OCI-LY3 (cell line): ENCODE measurements around the gene DDX31.

Experiments
- H2AFZ ChIP-seq: fragments of 200-600, 300-600 bp; shearing (Covaris generic); 2 replicates; pipeline ENCODE4 v1.6.0; 2014; ENCODE audit warnings: antibody characterized with exemption, low read depth, low read length
- H3K27ac ChIP-seq: fragments of 200-600, 300-600 bp; sonication (generic); 2 replicates; pipeline ENCODE4 v1.5.1; 2014; ENCODE audit warnings: mild to moderate bottlenecking, low read length, moderate library complexity, mixed read lengths
- H3K27me3 ChIP-seq: fragments of 200-600, 300-600 bp; sonication (generic); 2 replicates; pipeline ENCODE4 v1.6.1; 2014; ENCODE audit warnings: low read depth, low read length, mixed read lengths
- H3K36me3 ChIP-seq: fragments of 200-600, 300-600 bp; sonication (generic); replicated peaks from 2 replicates; pipeline ENCODE3; 2014; ENCODE audit warnings: low read depth, low read length, mixed read lengths
- H3K4me1 ChIP-seq: fragments of 300-600, 200-600 bp; sonication (generic); 2 replicates; pipeline ENCODE4 v1.6.1; 2014; ENCODE audit warnings: low read length, mixed read lengths
- H3K4me2 ChIP-seq: fragments of 200-600, 300-600 bp; sonication (generic); 2 replicates; pipeline ENCODE4 v1.6.1; 2014; ENCODE audit warnings: low read length, mixed read lengths
- H3K4me3 ChIP-seq: fragments of 300-600, 200-600 bp; sonication (generic); 2 replicates; pipeline ENCODE4 v1.5.1; 2014; ENCODE audit warnings: antibody characterized with exemption, mild to moderate bottlenecking, low read length, moderate library complexity
- H3K79me2 ChIP-seq: fragments of 300-600, 200-600 bp; shearing (Covaris generic); 2 replicates; pipeline ENCODE4 v1.6.1; 2014; ENCODE audit warnings: mild to moderate bottlenecking, low read length, mixed read lengths
- H3K9ac ChIP-seq: fragments of 300-600, 200-600 bp; shearing (Covaris generic); 2 replicates; pipeline ENCODE4 v1.6.0; 2014; ENCODE audit warnings: mild to moderate bottlenecking, low read length, moderate library complexity
- H3K9me3 ChIP-seq: fragments of 200-600, 300-600 bp; shearing (Covaris generic); 2 replicates; pipeline ENCODE4 v1.6.1; 2014; ENCODE audit warnings: low read length, mixed read lengths; ENCODE audit not compliant: insufficient read depth
- H4K20me1 ChIP-seq: fragments of 200-600, 300-600 bp; sonication (generic); 2 replicates; pipeline ENCODE4 v1.6.1; 2016; ENCODE audit warnings: low read length, mixed read lengths; ENCODE audit not compliant: insufficient read depth
- EZH2phosphoT487 ChIP-seq: fragments of 200-600 bp; shearing (Covaris generic); IDR thresholded peaks from 2 replicates; pipeline ENCODE4 v1.6.1; 2018; ENCODE audit warnings: antibody characterized with exemption, mixed run types, low read depth
- TF ChIP-seq, protein P1 (sequence below): fragments of 200-600, 300-600 bp; sonication (generic); IDR thresholded peaks from 2 replicates; pipeline ENCODE4 v1.5.1; 2014; ENCODE audit warnings: antibody characterized with exemption, low read length, low read depth

DDX31 gene

GRCh38 chr9:132648685-132649084, 21.1 kb downstream of the DDX31 start:
- Histone ChIP-seq H3K36me3 (peaks cover 73% of the 10 kb centered on the region), H3K4me1 (no peaks in the 10 kb centered on the region), H3K4me3 (no peak overlapping the region), H3K27ac (no peak overlapping the region), H3K9ac (no peak overlapping the region), H3K9me3 (no peaks in the 10 kb centered on the region), H3K27me3 (no peaks in the 10 kb centered on the region), H3K79me2 (no peaks in the 10 kb centered on the region), H2AFZ (no peak overlapping the region), H4K20me1 (no peaks in the 10 kb centered on the region), H3K4me2 (no peak overlapping the region)
- TF ChIP-seq, protein P1, sequence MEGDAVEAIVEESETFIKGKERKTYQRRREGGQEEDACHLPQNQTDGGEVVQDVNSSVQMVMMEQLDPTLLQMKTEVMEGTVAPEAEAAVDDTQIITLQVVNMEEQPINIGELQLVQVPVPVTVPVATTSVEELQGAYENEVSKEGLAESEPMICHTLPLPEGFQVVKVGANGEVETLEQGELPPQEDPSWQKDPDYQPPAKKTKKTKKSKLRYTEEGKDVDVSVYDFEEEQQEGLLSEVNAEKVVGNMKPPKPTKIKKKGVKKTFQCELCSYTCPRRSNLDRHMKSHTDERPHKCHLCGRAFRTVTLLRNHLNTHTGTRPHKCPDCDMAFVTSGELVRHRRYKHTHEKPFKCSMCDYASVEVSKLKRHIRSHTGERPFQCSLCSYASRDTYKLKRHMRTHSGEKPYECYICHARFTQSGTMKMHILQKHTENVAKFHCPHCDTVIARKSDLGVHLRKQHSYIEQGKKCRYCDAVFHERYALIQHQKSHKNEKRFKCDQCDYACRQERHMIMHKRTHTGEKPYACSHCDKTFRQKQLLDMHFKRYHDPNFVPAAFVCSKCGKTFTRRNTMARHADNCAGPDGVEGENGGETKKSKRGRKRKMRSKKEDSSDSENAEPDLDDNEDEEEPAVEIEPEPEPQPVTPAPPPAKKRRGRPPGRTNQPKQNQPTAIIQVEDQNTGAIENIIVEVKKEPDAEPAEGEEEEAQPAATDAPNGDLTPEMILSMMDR: no peak
- TF ChIP-seq EZH2phosphoT487: no peak

DNA sequence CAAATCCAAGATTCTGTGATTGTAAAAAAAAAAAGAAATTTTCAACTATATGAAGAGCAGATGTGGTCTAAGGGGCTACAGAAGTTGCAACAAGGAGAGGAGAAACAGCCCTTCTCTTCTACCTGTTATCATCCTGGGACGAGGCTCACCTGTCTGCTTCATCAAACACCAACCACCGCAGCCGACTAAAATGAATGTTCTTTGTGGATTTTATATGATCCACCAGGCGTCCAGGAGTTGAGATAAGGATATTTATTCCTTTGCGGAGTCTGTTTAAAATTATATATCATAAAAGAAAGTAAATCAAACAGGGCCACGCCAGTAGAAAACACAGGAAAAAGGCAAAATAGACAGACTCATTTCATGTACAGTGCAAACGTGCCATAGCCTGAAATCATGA, 21.5 kb downstream of the DDX31 start:
- Histone ChIP-seq H3K9ac (no peak overlapping the region), H3K4me2 (no peak overlapping the region), H3K36me3 (peaks cover 77% of the 10 kb centered on the region)

GRCh38 chr9:132647806-132648205, 22.0 kb downstream of the DDX31 start:
- no peak for TF ChIP-seq EZH2phosphoT487
- TF ChIP-seq, protein P1: no peak
- H3K9me3 ChIP-seq: no peaks in the 10 kb centered on the region
- peaks cover 8% of the 10 kb centered on the region; the same call in 1 of the 2 replicates for H3K79me2 ChIP-seq
- H4K20me1 ChIP-seq: no peaks in the 10 kb centered on the region
- peaks cover 82% of the 10 kb centered on the region for H3K36me3 ChIP-seq
- no peak overlapping the region for H3K27ac ChIP-seq
- H3K4me1 ChIP-seq: no peaks in the 10 kb centered on the region
- H3K9ac ChIP-seq: no peak overlapping the region
- H3K4me3 ChIP-seq: no peak overlapping the region
- H3K27me3 ChIP-seq: no peaks in the 10 kb centered on the region
- no peak overlapping the region for H2AFZ ChIP-seq
- no peak overlapping the region for H3K4me2 ChIP-seq

More for the DNA sequence above, 21.5 kb downstream of the DDX31 start:
- H3K9me3 ChIP-seq: no peaks in the 10 kb centered on the region
- H2AFZ ChIP-seq: no peak overlapping the region
- no peaks in the 10 kb centered on the region for H4K20me1 ChIP-seq
- TF ChIP-seq EZH2phosphoT487: no peak
- TF ChIP-seq, protein P1: no peak
- no peaks in the 10 kb centered on the region for H3K27me3 ChIP-seq
- no peak overlapping the region for H3K27ac ChIP-seq
- H3K4me3 ChIP-seq: no peak overlapping the region
- no peaks in the 10 kb centered on the region for H3K4me1 ChIP-seq
- peaks cover 3% of the 10 kb centered on the region; the same call in 1 of the 2 replicates for H3K79me2 ChIP-seq

DNA sequence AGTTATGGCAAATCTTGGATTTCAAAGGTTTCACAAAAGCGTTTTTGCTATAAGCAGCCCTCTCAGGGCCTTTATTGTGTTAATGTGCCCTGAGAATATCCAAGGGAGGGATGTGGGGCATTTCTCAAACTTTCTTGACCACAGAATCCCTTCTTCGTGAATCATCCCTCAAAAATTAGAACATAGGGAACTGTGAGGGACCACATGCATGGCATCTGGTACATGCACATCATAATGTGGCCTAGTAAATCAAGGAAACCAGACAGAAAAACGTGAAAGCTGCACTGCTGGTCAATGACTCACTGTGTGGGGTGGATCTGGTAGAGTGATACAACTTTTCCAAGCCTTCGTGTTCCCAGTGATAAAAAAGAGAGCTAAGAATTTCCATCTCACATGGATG, 22.4 kb downstream of the DDX31 start:
- no peak overlapping the region for H3K27ac ChIP-seq
- no peak overlapping the region for H2AFZ ChIP-seq
- H3K4me3 ChIP-seq: no peak overlapping the region
- no peaks in the 10 kb centered on the region for H4K20me1 ChIP-seq
- peaks cover 83% of the 10 kb centered on the region for H3K36me3 ChIP-seq
- no peaks in the 10 kb centered on the region for H3K9me3 ChIP-seq
- no peak for TF ChIP-seq EZH2phosphoT487
- TF ChIP-seq, protein P1: no peak
- no peak overlapping the region for H3K4me2 ChIP-seq
- no peak overlapping the region for H3K9ac ChIP-seq
- H3K79me2 ChIP-seq: peaks cover 8% of the 10 kb centered on the region; the same call in 1 of the 2 replicates
- H3K4me1 ChIP-seq: no peaks in the 10 kb centered on the region
- H3K27me3 ChIP-seq: no peaks in the 10 kb centered on the region
